ENCODE measurements around the gene MIOX.
"Not testable (repeated sequence)": the region's sequence is repeated elsewhere in the genome, so short reads cannot be mapped to it uniquely, and the experiment has no call there.

Gene MIOX

GRCh38 chr22:50530877-50531545 lies 44.4 kb downstream of the MIOX start:
- peak; percentile 91 for DNase-seq

- peak; percentile 88 for DNase-seq
Measured at GRCh38 chr22:50531546-50531961, 44.9 kb downstream of the MIOX start.

DNA sequence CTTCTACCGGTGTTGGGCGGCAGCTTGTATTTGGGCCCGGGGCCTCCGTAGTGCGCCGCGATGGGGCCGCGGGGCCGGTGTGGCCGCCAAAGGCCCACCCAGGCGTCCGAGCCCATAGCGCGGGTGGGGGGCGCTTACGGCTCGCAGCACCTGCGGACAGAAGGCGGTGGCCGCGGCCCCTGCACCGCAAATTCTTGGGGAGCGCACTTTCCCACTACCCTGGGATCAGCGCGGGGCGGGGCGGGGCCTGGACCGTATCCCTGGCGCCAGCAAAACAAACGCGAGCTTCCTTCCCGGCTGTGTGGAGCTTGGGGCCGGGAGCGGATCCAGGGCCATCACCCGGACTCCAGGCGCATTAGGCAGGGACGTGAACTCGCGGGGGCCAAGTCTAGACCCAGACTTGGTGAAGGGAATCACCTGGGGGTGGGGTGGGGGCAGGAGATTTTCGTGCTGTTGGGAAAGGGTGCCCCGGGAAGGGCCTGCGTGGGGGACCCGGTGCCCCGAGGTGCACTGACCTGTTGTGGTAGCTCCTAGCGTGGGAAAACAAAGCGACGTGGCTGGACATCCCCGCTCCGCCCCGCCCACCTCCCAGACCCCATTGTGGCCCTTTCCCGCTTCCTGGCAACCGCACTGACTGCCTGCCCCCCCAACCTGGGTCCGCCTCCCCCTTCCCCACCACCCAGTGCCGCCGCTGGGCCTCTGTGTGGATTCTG lies 45.5 kb downstream of the MIOX start:
- DNase-seq = peak; percentile 67

DNA sequence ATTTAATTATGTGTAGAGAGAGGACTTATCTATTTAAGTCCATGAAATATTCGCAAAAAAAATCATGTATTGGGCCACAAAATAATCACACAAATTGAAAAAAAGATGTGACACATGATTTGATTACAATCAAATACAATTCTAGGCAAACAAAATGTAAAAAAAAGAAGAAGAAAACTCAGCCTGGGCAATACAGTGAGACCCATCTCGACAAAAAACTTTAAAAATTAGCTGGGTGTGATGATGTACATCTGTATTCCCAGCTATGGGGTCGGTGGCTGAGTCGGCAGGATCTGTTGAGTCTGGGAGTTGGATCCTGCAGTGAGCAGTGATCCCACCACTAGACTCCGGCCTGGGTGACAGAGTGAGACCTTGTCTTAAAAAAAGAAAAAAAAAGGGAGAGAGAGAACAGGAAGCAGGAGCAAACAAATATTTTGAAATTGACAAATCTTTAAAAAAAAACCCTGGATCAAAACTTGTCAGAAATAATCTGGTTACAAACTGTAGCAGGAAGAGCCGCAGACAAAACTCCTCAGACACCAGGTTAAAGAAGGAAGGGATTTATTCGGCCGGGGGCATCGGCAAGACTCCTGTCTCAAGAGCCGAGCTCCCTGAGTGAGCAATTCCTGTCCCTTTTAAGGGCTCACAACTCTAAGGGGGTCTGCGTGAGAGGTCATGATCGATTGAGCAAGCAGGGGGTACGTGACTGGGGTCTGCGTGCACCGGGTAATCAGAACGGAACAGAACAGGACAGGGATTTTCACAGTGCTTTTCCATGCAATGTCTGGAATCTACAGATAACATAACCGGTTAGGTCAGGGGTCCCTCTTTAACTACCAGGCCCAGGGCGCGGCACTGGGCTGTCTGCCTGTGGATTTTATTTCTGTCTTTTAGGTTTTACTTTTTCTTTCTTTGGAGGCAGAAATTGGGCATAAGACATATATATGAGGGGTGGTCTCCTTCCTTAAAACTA lies 46.5 kb downstream of the MIOX start:
- no peak for DNase-seq

GRCh38 chr22:50533856-50534711 lies 47.4 kb downstream of the MIOX start:
- not testable (repeated sequence) for DNase-seq

- DNase-seq = no peak
Measured at GRCh38 chr22:50535113-50535512, 48.5 kb downstream of the MIOX start.

DNA sequence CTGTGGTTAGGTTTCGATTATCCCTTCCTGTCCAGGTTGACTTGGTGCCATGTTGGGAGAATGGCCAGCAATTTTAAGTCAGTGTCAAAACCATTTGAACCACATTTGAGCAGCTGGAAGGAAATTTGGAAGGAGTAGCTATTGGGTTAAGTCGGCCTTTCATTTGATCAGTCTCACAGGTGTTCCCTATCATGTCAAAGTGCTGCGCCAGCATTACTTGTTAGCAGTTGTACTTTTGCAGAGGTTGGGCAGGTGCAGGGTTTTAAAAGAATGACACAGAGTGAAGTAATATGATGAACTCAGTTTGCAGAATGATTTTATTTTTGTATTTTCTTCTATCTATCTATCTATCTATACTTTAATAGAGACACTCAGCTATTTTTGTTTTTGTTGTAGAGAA lies 49.6 kb downstream of the MIOX start:
- no peak for DNase-seq

GRCh38 chr22:50537765-50538164 lies 51.1 kb downstream of the MIOX start:
- no peak for DNase-seq

Measured in activated CD8-positive, alpha-beta memory T cell treated with anti-CD3 and anti-CD28 coated beads, Interleukin-2, amount 50 U/mL, for 48 hours (primary cell).